ENCODE data around the gene ATP2B2. TPM values are rescaled to one million over a fixed set of nuclear protein-coding genes. Genes with fewer than 3 reads are reported as not detected.

The ATP2B2 gene
- total and polyA plus RNA-seq, 2 experiments from 2014 or later, result 0.66 to 1.8 TPM

DNA sequence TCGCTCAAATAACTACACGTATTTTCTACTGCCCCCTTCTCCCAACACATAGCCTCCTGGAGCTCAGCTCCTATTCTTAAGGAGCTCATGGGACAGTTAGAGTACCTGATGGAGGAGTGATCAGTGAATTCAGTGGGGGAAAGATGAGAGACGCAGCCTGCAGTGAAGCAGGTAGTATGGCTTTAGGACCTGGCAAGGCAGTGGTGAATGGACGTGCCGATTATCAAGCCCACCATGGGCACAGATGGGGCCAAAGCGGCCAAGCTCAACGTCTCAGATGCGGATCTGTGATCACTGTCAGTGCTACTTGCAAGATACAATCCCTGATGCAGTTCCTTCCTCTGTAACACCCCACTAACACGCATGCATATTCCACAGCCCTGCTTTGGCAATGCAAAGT lies 45.8 kb upstream of the ATP2B2 start:
- no peaks in the 10 kb centered on the region for H3K79me2 ChIP-seq
- no peaks in the 10 kb centered on the region for H3K27me3 ChIP-seq
- 83% methylated on average over 9 of the region's 9 CpGs for WGBS (ENCODE audit: low lambda C conversion rate, missing lambda C conversion rate)

DNA sequence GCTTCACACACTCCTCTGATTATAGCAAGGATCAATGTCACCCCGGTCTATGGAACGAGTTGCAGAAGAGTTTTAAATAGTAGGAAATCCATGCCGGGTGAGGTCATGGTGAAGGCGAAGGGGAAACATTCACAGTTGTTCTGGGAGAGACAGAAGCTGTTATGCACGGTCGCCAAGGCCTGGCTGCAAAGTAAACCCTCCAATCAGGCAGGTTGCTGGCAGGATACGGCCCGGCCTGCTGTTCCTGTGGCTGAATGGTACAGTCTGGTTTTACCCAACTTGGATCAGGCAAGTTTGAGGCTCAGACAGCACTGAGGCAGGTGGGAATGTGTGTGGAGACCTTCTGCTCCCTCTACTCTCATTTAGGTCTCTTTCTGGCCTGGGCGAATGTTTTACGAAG lies 45.3 kb upstream of the ATP2B2 start:
- H3K4me1 ChIP-seq (ENCODE audit: insufficient read depth), result no peaks in the 10 kb centered on the region
- no peak overlapping the region for H3K27ac ChIP-seq
- 82% methylated on average over 10 of the region's 10 CpGs for WGBS (ENCODE audit: low lambda C conversion rate, missing lambda C conversion rate)
- H3K9me3 ChIP-seq (ENCODE audit: low read depth), result no peaks in the 10 kb centered on the region
- no peak overlapping the region for H3K4me3 ChIP-seq
- no peaks in the 10 kb centered on the region for H4K20me1 ChIP-seq (ENCODE audit: insufficient read depth, poor library complexity, severe bottlenecking)
- no peaks in the 10 kb centered on the region for H3K79me2 ChIP-seq
- no peaks in the 10 kb centered on the region for H3K9me2 ChIP-seq (replicated peaks; ENCODE audit: insufficient read depth)
- H3K27me3 ChIP-seq, result no peaks in the 10 kb centered on the region
- TF ChIP-seq, protein P1, sequence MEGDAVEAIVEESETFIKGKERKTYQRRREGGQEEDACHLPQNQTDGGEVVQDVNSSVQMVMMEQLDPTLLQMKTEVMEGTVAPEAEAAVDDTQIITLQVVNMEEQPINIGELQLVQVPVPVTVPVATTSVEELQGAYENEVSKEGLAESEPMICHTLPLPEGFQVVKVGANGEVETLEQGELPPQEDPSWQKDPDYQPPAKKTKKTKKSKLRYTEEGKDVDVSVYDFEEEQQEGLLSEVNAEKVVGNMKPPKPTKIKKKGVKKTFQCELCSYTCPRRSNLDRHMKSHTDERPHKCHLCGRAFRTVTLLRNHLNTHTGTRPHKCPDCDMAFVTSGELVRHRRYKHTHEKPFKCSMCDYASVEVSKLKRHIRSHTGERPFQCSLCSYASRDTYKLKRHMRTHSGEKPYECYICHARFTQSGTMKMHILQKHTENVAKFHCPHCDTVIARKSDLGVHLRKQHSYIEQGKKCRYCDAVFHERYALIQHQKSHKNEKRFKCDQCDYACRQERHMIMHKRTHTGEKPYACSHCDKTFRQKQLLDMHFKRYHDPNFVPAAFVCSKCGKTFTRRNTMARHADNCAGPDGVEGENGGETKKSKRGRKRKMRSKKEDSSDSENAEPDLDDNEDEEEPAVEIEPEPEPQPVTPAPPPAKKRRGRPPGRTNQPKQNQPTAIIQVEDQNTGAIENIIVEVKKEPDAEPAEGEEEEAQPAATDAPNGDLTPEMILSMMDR (IDR thresholded peaks at IDR 0.05; ENCODE audit: poor library complexity), result no peak
- TF ChIP-seq EZH2phosphoT487 (IDR thresholded peaks at IDR 0.05; ENCODE audit: low read depth, severe bottlenecking, unreplicated experiment) (no peak), EZH2 (IDR thresholded peaks at IDR 0.05; ENCODE audit: borderline replicate concordance) (no peak)
- no peaks in the 10 kb centered on the region for H3K36me3 ChIP-seq (replicated peaks; ENCODE audit: insufficient read depth, low read depth)
- DNase-seq (ENCODE audit: low spot score), result no peak
- no peak overlapping the region for H3K4me2 ChIP-seq
- H2AFZ ChIP-seq, result no peak overlapping the region

More for the DNA sequence above, 45.8 kb upstream of the ATP2B2 start:
- no peak for DNase-seq (ENCODE audit: low spot score)
- H3K27ac ChIP-seq, result no peak overlapping the region
- TF ChIP-seq, protein P1 (IDR thresholded peaks at IDR 0.05; ENCODE audit: poor library complexity), result no peak
- no peak for TF ChIP-seq EZH2 (IDR thresholded peaks at IDR 0.05; ENCODE audit: borderline replicate concordance)
- no peak for TF ChIP-seq EZH2phosphoT487 (IDR thresholded peaks at IDR 0.05; ENCODE audit: low read depth, severe bottlenecking, unreplicated experiment)
- H3K36me3 ChIP-seq (replicated peaks; ENCODE audit: insufficient read depth, low read depth), result no peaks in the 10 kb centered on the region
- no peaks in the 10 kb centered on the region for H3K9me3 ChIP-seq (ENCODE audit: low read depth)
- H3K4me2 ChIP-seq, result no peak overlapping the region
- no peak overlapping the region for H3K4me3 ChIP-seq
- no peaks in the 10 kb centered on the region for H3K9me2 ChIP-seq (replicated peaks; ENCODE audit: insufficient read depth)
- no peak overlapping the region for H2AFZ ChIP-seq
- no peaks in the 10 kb centered on the region for H3K4me1 ChIP-seq (ENCODE audit: insufficient read depth)
- H4K20me1 ChIP-seq (ENCODE audit: insufficient read depth, poor library complexity, severe bottlenecking), result no peaks in the 10 kb centered on the region

DNA sequence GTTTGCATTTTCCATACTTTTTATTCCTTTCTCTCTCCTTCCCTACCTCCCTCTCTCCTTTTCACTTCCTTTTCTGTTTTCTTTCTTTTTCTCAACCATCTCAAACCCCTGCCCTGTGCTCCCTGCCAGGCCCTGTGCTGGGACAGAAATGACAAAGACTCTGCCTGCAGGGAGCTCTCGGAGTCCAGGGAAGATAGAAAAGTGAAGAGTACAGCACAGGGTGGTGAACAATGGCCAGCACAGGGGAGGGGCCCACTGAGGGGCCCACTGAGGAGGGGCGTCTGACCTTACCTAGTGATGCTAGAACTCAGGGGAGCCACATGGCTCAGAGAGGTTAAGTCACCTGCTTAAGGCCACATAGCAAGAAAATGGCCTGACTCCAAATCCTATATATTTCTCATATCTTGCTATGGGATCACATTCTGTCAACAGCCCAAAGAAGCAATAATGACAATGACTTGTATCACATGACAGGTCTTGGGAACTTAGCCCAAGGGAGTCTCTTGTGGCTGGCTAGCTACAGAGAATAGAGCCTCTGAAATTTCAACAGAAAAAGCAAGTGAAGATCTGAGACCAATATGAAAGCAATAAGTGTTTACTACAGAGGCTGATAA lies 44.3 kb upstream of the ATP2B2 start:
- Histone ChIP-seq H3K9me2 (replicated peaks; ENCODE audit: insufficient read depth) (no peaks in the 10 kb centered on the region), H3K9me3 (ENCODE audit: low read depth) (no peaks in the 10 kb centered on the region), H2AFZ (no peak overlapping the region), H3K27me3 (no peaks in the 10 kb centered on the region), H3K79me2 (no peaks in the 10 kb centered on the region), H3K4me1 (ENCODE audit: insufficient read depth) (no peaks in the 10 kb centered on the region), H3K4me3 (no peak overlapping the region), H3K4me2 (no peak overlapping the region), H3K27ac (no peak overlapping the region), H3K36me3 (replicated peaks; ENCODE audit: insufficient read depth, low read depth) (no peaks in the 10 kb centered on the region), H4K20me1 (ENCODE audit: insufficient read depth, poor library complexity, severe bottlenecking) (no peaks in the 10 kb centered on the region)
- TF ChIP-seq, protein P1 (IDR thresholded peaks at IDR 0.05; ENCODE audit: poor library complexity), result no peak
- TF ChIP-seq EZH2 (IDR thresholded peaks at IDR 0.05; ENCODE audit: borderline replicate concordance) (no peak), EZH2phosphoT487 (IDR thresholded peaks at IDR 0.05; ENCODE audit: low read depth, severe bottlenecking, unreplicated experiment) (no peak)
- WGBS (ENCODE audit: low lambda C conversion rate, missing lambda C conversion rate), result 77% methylated on average over 2 of the region's 2 CpGs
- DNase-seq (ENCODE audit: low spot score), result no peak
